ES-I3 (cell line): ENCODE measurements around the gene C6orf136.

ENCODE experiments used
- H3K36me3 ChIP-seq: 2 replicates; pipeline ENCODE4 v1.6.1; 2013; ENCODE audit warnings: mild to moderate bottlenecking, low read length, control low read depth, moderate library complexity; ENCODE audit not compliant: insufficient read depth
- H3K4me1 ChIP-seq: 2 replicates; pipeline ENCODE4 v1.6.1; 2013; ENCODE audit warnings: mild to moderate bottlenecking, control low read depth, low read length; ENCODE audit not compliant: insufficient read depth
- H3K9ac ChIP-seq: 2 replicates; pipeline ENCODE4 v1.6.1; 2013; ENCODE audit warnings: low read depth, mild to moderate bottlenecking, low read length, moderate library complexity
- H3K9me3 ChIP-seq: 2 replicates; pipeline ENCODE4 v1.6.1; 2013; ENCODE audit warnings: mild to moderate bottlenecking, low read length, moderate library complexity; ENCODE audit not compliant: control insufficient read depth, insufficient read depth

Gene C6orf136

GRCh38 chr6:30612687-30613248, 34.2 kb upstream of the C6orf136 start:
- Histone ChIP-seq H3K9ac (no peak overlapping the region), H3K36me3 (peaks cover 37% of the 10 kb centered on the region), H3K4me1 (peaks cover 6% of the 10 kb centered on the region; the same call in 1 of the 2 replicates), H3K9me3 (no peaks in the 10 kb centered on the region)

GRCh38 chr6:30613251-30614043, 33.5 kb upstream of the C6orf136 start:
- Histone ChIP-seq H3K4me1 (peaks cover 6% of the 10 kb centered on the region; the same call in 1 of the 2 replicates), H3K9me3 (no peaks in the 10 kb centered on the region), H3K36me3 (peaks cover 35% of the 10 kb centered on the region), H3K9ac (peak overlapping the region; percentile 99; the same call in 1 of the 2 replicates)

- Histone ChIP-seq H3K9me3 (no peaks in the 10 kb centered on the region), H3K36me3 (peaks cover 27% of the 10 kb centered on the region), H3K9ac (peak overlapping the region; percentile 99), H3K4me1 (peaks cover 6% of the 10 kb centered on the region; the same call in 1 of the 2 replicates)
These were observed 32.7 kb upstream of the C6orf136 start for GRCh38 chr6:30614044-30614842.

GRCh38 chr6:30614843-30615218, 32.1 kb upstream of the C6orf136 start:
- peaks cover 25% of the 10 kb centered on the region for H3K36me3 ChIP-seq
- no peaks in the 10 kb centered on the region for H3K9me3 ChIP-seq
- H3K9ac ChIP-seq: peak overlapping the region; percentile 99
- peaks cover 6% of the 10 kb centered on the region; the same call in 1 of the 2 replicates for H3K4me1 ChIP-seq

- peak overlapping the region; percentile 99 for H3K9ac ChIP-seq
- peaks cover 6% of the 10 kb centered on the region; the same call in 1 of the 2 replicates for H3K4me1 ChIP-seq
- H3K9me3 ChIP-seq: no peaks in the 10 kb centered on the region
- H3K36me3 ChIP-seq: peaks cover 21% of the 10 kb centered on the region
These were observed 31.5 kb upstream of the C6orf136 start for GRCh38 chr6:30615219-30615957.

- peak overlapping the region; percentile 99 for H3K9ac ChIP-seq
- peaks cover 6% of the 10 kb centered on the region; the same call in 1 of the 2 replicates for H3K4me1 ChIP-seq
- H3K9me3 ChIP-seq: no peaks in the 10 kb centered on the region
- H3K36me3 ChIP-seq: peaks cover 17% of the 10 kb centered on the region
These were observed 30.7 kb upstream of the C6orf136 start for GRCh38 chr6:30615958-30616810.

- Histone ChIP-seq H3K4me1 (peaks cover 6% of the 10 kb centered on the region; the same call in 1 of the 2 replicates), H3K36me3 (peaks cover 16% of the 10 kb centered on the region), H3K9ac (peak within 1 kb of the TSS; percentile 99), H3K9me3 (no peaks in the 10 kb centered on the region)
These were observed 29.9 kb upstream of the C6orf136 start, which contains the start of gene PPP1R10 for GRCh38 chr6:30616811-30617564. PPP1R10 (minus strand) TSS chr6:30617243; CDS start chr6:30609944, 7,299 bp downstream.

- H3K4me1 ChIP-seq: peaks cover 6% of the 10 kb centered on the region; the same call in 1 of the 2 replicates
- H3K36me3 ChIP-seq: peaks cover 19% of the 10 kb centered on the region
- peak within 1 kb of the TSS; percentile 99 for H3K9ac ChIP-seq
- H3K9me3 ChIP-seq: no peaks in the 10 kb centered on the region
These were observed 29.2 kb upstream of the C6orf136 start, which contains the start of gene MRPS18B for GRCh38 chr6:30617565-30618269. MRPS18B (plus strand) TSS chr6:30617840; CDS start chr6:30617866, 26 bp downstream.

- H3K4me1 ChIP-seq: peaks cover 6% of the 10 kb centered on the region; the same call in 1 of the 2 replicates
- no peaks in the 10 kb centered on the region for H3K9me3 ChIP-seq
- peak overlapping the region; percentile 69 for H3K9ac ChIP-seq
- peaks cover 22% of the 10 kb centered on the region for H3K36me3 ChIP-seq
These were observed 28.6 kb upstream of the C6orf136 start for GRCh38 chr6:30618270-30618797.

GRCh38 chr6:30619561-30619960, 27.4 kb upstream of the C6orf136 start:
- Histone ChIP-seq H3K9ac (no peak overlapping the region), H3K4me1 (peaks cover under 1% of the 10 kb centered on the region; the same call in 1 of the 2 replicates), H3K36me3 (peaks cover 25% of the 10 kb centered on the region), H3K9me3 (no peaks in the 10 kb centered on the region)

- Histone ChIP-seq H3K9ac (no peak overlapping the region), H3K4me1 (no peaks in the 10 kb centered on the region), H3K9me3 (no peaks in the 10 kb centered on the region), H3K36me3 (peaks cover 20% of the 10 kb centered on the region)
These were observed 21.4 kb upstream of the C6orf136 start for GRCh38 chr6:30625511-30625910.
